Kidney (tissue), 14 donors: ENCODE measurements around the gene BTBD8. TPM values are rescaled to one million over a fixed set of nuclear protein-coding genes. Genes with fewer than 3 reads are reported as not detected.

Experiments used
- DNase-seq, 5 donors: peaks; one replicate each; pipeline ENCODE4 v3.0.0-alpha.2; 2013 to 2020
- FAIRE-seq: peaks from 2 replicates; lab custom pipeline; 2012; peaks lifted over from hg19 to GRCh38; lab: Jason Lieb, UNC
- H3K27ac ChIP-seq, 2 donors: one replicate each; pipeline ENCODE4 v1.7.0; 2013; ENCODE audit warnings: low read depth in 2 of 2, low read length in 2 of 2, inconsistent platforms in 1 of 2
- H3K27me3 ChIP-seq: one replicate; pipeline ENCODE4 v1.7.1; 2013; ENCODE audit warnings: low read length, inconsistent platforms; ENCODE audit not compliant: control insufficient read depth, insufficient read depth
- H3K36me3 ChIP-seq, 3 donors: one replicate each; pipeline versions ENCODE4 v1.7.0 to v1.7.1; 2013; ENCODE audit warnings: low read length in 3 of 3, control low read depth in 1 of 3, inconsistent platforms in 1 of 3; ENCODE audit not compliant: insufficient read depth in 3 of 3, control insufficient read depth in 2 of 3
- H3K4me1 ChIP-seq, 3 donors: one replicate each; pipeline versions ENCODE4 v1.7.0 to v1.7.1; 2013; ENCODE audit warnings: low read length in 3 of 3, inconsistent platforms in 1 of 3, low read depth in 1 of 3; ENCODE audit not compliant: control insufficient read depth in 2 of 3, insufficient read depth in 2 of 3
- H3K4me3 ChIP-seq, 3 donors: one replicate each; pipeline versions ENCODE4 v1.7.0 to v1.8.1; 2013; ENCODE audit warnings: low read length in 3 of 3, control low read depth in 1 of 3, inconsistent platforms in 1 of 3
- H3K9ac ChIP-seq, 3 donors: one replicate each; pipeline versions ENCODE4 v1.7.0 to v1.7.1; 2013; ENCODE audit warnings: low read length in 3 of 3, control low read depth in 1 of 3, inconsistent platforms in 1 of 3
- H3K9me3 ChIP-seq, 3 donors: one replicate each; pipeline versions ENCODE4 v1.7.0 to v1.7.1; 2013; ENCODE audit warnings: low read length in 3 of 3, control low read depth in 1 of 3, inconsistent platforms in 1 of 3; ENCODE audit not compliant: control insufficient read depth in 2 of 3, insufficient read depth in 1 of 3
- CTCF ChIP-seq: IDR thresholded peaks from 3 replicates; pipeline ENCODE4 v1.5.1; 2012; ENCODE audit warnings: mild to moderate bottlenecking, moderate library complexity, borderline replicate concordance; ENCODE audit not compliant: insufficient read depth; ENCODE audit errors: extremely low read depth
- intact Hi-C: fragments of 100-400 bp; cut with DNase I; formaldehyde crosslinking; loops from one replicate; pipeline ENCODE4 v1.11.1; 2022
- polyA plus RNA-seq: library from polyadenylated mRNA; stranded (reverse); fragments of 350-450 nt; fragmentation: Illumina TruSeq; extraction: RNeasy Lipid Tissue Mini Kit (QIAGEN cat#74804); gene quantifications from one replicate; pipeline ENCODE4 v1.2.3, GENCODE V29; 2014; ENCODE audit warnings: low read depth, low replicate concordance; ENCODE audit not compliant: insufficient read depth
- total RNA-seq: library from RNA; stranded (reverse); fragmentation: NEBNext Ultra II Directional; extraction: Animal tissue kit (Norgen Biotek cat#: 25700); gene quantifications from one replicate; pipeline ENCODE4 v1.2.1, GENCODE V29; 2021
- donor health status: control.
- donor health status: control.
- donor health status: control.
- donor health status: control.
- donor health status: control.
- donor health status: DM: yes; HTN: yes; CAD: no.
- donor health status: Normal renal cell carcinoma (clear cell type).

The BTBD8 gene
- total and polyA plus RNA-seq, 2 donors from 2014 or later = 0.99 to 5.8 TPM

- Histone ChIP-seq H3K27me3 (no peaks in the 10 kb centered on the region), H3K9ac (no peak overlapping the region), H3K4me3 (no peak overlapping the region), H3K4me1 (no peaks in the 10 kb centered on the region), H3K36me3 (no peaks in the 10 kb centered on the region), H3K9me3 (no peaks in the 10 kb centered on the region), H3K27ac (no peak overlapping the region)
- DNase-seq (no peak), FAIRE-seq (no peak)
- intact Hi-C loops = no loop called here
- no peak for TF ChIP-seq CTCF
Measured at GRCh38 chr1:92037400-92037799, 42.7 kb upstream of the BTBD8 start.

- no peaks in the 10 kb centered on the region for H3K9me3 ChIP-seq
- no peak overlapping the region for H3K27ac ChIP-seq
- H3K4me1 ChIP-seq = no peaks in the 10 kb centered on the region
- no peak overlapping the region for H3K9ac ChIP-seq
- H3K4me3 ChIP-seq = no peak overlapping the region
- no peak for TF ChIP-seq CTCF
- no peak for DNase-seq
- FAIRE-seq = no peak
- no peaks in the 10 kb centered on the region for H3K36me3 ChIP-seq
- intact Hi-C loops = no loop called here
- no peaks in the 10 kb centered on the region for H3K27me3 ChIP-seq
Measured at GRCh38 chr1:92038695-92039346, 41.3 kb upstream of the BTBD8 start.

GRCh38 chr1:92040971-92041370 is 39.2 kb upstream of the BTBD8 start:
- H3K4me1 ChIP-seq = no peaks in the 10 kb centered on the region
- intact Hi-C loops = no loop called here
- no peak overlapping the region for H3K27ac ChIP-seq
- H3K36me3 ChIP-seq = no peaks in the 10 kb centered on the region
- no peaks in the 10 kb centered on the region for H3K9me3 ChIP-seq
- FAIRE-seq = no peak
- H3K27me3 ChIP-seq = no peaks in the 10 kb centered on the region
- DNase-seq = no peak
- no peak overlapping the region for H3K4me3 ChIP-seq
- H3K9ac ChIP-seq = no peak overlapping the region
- no peak for TF ChIP-seq CTCF

- Histone ChIP-seq H3K36me3 (no peaks in the 10 kb centered on the region), H3K4me1 (no peaks in the 10 kb centered on the region), H3K27ac (no peak overlapping the region), H3K9ac (no peak overlapping the region), H3K4me3 (no peak overlapping the region), H3K9me3 (no peaks in the 10 kb centered on the region), H3K27me3 (no peaks in the 10 kb centered on the region)
- TF ChIP-seq CTCF = no peak
- intact Hi-C loops = no loop called here
- DNase-seq (no peak), FAIRE-seq (no peak)
Measured at GRCh38 chr1:92043621-92044020, 36.5 kb upstream of the BTBD8 start.
